ENCODE data around the gene LCE3D.
A peak's percentile ranks its signal among the peaks of the same experiment; 100 is the strongest.
"Not testable (repeated sequence)": the region's sequence is repeated elsewhere in the genome, so short reads cannot be mapped to it uniquely, and the experiment has no call there.

Gene LCE3D

DNA sequence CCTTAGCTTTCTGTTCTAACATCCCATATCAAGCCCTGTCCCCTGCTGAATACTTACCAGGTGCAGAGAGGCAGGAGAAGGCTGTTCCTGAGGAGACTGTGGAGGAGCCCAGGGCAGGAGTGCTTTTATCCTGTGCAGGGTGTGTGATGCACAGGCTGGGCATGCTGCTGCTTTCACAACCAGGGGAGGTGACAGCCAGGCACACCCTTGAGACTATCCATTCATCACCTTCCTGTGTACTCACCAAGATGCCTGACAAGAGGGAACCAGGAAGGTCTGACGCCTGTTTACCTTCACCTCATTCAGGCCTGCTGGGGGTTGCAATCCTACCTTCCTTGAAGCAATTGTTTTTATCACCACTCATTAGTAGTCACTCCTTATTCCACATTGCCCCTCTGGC is 13.6 kb downstream of the LCE3D start, which contains the start of gene LCE3E:
Gene LCE3E (minus strand): TSS at position 100 of the 400 bp plus-strand sequence. CDS start 572 bp downstream, outside the sequence.
- no peaks in the 10 kb centered on the region for H3K4me1 ChIP-seq (ENCODE audit: control insufficient read depth in 2 of 2, insufficient read depth in 1 of 2, low read depth in 1 of 2, low read length in 2 of 2)
- peaks cover 0 to 20% of the 10 kb centered on the region in 2 donors for H3K9me3 ChIP-seq (replicated peaks in 1 of 2; ENCODE audit: control insufficient read depth in 2 of 2, insufficient read depth in 1 of 2, low read depth in 1 of 2, low read length in 2 of 2)

DNA sequence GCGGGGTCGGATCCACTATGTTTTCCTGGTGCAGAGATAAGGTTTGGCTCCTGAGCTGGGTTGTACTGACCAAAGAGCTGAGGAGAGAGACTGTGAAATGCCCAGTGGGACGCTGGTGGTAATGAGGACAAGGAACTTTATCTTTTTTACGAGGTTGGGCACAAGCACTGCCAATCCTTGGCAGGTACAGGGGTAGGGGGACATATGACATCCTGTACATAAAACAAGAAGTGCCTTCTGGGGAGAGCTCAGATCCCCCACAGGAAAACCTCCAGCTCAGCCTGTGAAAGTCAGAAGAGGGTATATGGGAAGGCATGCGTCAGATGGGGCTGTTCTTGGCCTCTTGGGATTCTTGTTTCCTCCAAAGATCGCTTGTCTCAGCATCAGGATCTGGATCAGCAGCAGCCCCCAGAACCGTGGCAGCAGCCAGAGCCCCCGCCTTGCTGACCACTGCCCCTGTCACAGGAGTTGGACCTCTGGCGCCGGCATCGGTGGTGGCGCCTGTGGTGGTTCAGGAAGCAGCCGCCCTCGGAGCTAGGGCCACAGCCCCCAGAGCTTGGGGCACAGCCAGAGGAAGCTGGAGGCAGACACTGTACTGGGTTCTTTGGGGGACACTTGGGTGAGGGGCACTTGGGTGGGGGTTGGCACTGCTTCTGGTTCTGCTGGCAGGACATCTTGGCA is 14.6 kb downstream of the LCE3D start:
- DNase-seq (ENCODE audit: low spot score): no peak
- no peaks in the 10 kb centered on the region for H3K36me3 ChIP-seq (replicated peaks in 1 of 2; ENCODE audit: control insufficient read depth in 2 of 2, insufficient read depth in 2 of 2, low read length in 2 of 2)
- no peak overlapping the region for H3K4ac ChIP-seq (ENCODE audit: low read length)
- no CpG with 5 or more reads among the region's 14 CpGs for WGBS, 2 donors (ENCODE audit: extremely low coverage in 2 of 2, insufficient read length in 2 of 2, insufficient replicate concordance in 1 of 2)
- no peak overlapping the region for H2BK15ac ChIP-seq (ENCODE audit: low read length)
- H3K4me3 ChIP-seq (ENCODE audit: low read length in 2 of 2): no peak overlapping the region
- no peak overlapping the region for H2AK5ac ChIP-seq (ENCODE audit: low read depth, low read length)
- H3K18ac ChIP-seq (ENCODE audit: low read length): no peak overlapping the region
- no peak overlapping the region for H2AFZ ChIP-seq (ENCODE audit: low read length)
- no peak overlapping the region for H2BK120ac ChIP-seq (ENCODE audit: low read depth, low read length)
- H4K91ac ChIP-seq (ENCODE audit: low read depth, low read length, poor library complexity): no peak overlapping the region
- H3K9me3 ChIP-seq (replicated peaks in 1 of 2; ENCODE audit: control insufficient read depth in 2 of 2, insufficient read depth in 1 of 2, low read depth in 1 of 2, low read length in 2 of 2): peaks cover 0 to 23% of the 10 kb centered on the region in 2 donors
- H3K14ac ChIP-seq (ENCODE audit: low read length): no peak overlapping the region
- no peak overlapping the region for H3K9ac ChIP-seq (ENCODE audit: low read depth, low read length, poor library complexity)
- no peak overlapping the region for H2BK12ac ChIP-seq (ENCODE audit: low read length)
- H3K23ac ChIP-seq (ENCODE audit: low read depth, low read length, poor library complexity): no peak overlapping the region
- no peaks in the 10 kb centered on the region for H3K79me1 ChIP-seq (ENCODE audit: low read depth, low read length)
- no peak overlapping the region for H4K8ac ChIP-seq (ENCODE audit: low read depth, low read length)
- H3K27ac ChIP-seq (replicated peaks; ENCODE audit: low read length): no peak overlapping the region
- H3K27me3 ChIP-seq (ENCODE audit: control insufficient read depth in 3 of 3, insufficient read depth in 3 of 3, low read depth in 1 of 3, low read length in 3 of 3): no peaks in the 10 kb centered on the region
- H3K4me2 ChIP-seq (ENCODE audit: insufficient read depth, low read length, poor library complexity, severe bottlenecking): no peak overlapping the region
- no peak overlapping the region for H2BK5ac ChIP-seq (ENCODE audit: low read length)
- H3K4me1 ChIP-seq (ENCODE audit: control insufficient read depth in 2 of 2, insufficient read depth in 1 of 2, low read depth in 1 of 2, low read length in 2 of 2): no peaks in the 10 kb centered on the region

More for the DNA sequence above, 13.6 kb downstream of the LCE3D start, which contains the start of gene LCE3E:
- H2BK15ac ChIP-seq (ENCODE audit: low read length): no peak within 1 kb of the TSS
- peak within 1 kb of the TSS in 1 of 2 donors; percentile 44 for H3K4me3 ChIP-seq (ENCODE audit: low read length in 2 of 2)
- no peak within 1 kb of the TSS for H2BK5ac ChIP-seq (ENCODE audit: low read length)
- H3K18ac ChIP-seq (ENCODE audit: low read length): no peak within 1 kb of the TSS
- no peak within 1 kb of the TSS for H2BK12ac ChIP-seq (ENCODE audit: low read length)
- H3K27ac ChIP-seq (replicated peaks; ENCODE audit: low read length): no peak within 1 kb of the TSS
- H3K14ac ChIP-seq (ENCODE audit: low read length): no peak within 1 kb of the TSS
- H4K8ac ChIP-seq (ENCODE audit: low read depth, low read length): no peak within 1 kb of the TSS
- no peak within 1 kb of the TSS for H3K4me2 ChIP-seq (ENCODE audit: insufficient read depth, low read length, poor library complexity, severe bottlenecking)
- no peak within 1 kb of the TSS for H3K23ac ChIP-seq (ENCODE audit: low read depth, low read length, poor library complexity)
- no CpG with 5 or more reads among the region's 1 CpG for WGBS, 2 donors (ENCODE audit: extremely low coverage in 2 of 2, insufficient read length in 2 of 2, insufficient replicate concordance in 1 of 2)
- H3K9ac ChIP-seq (ENCODE audit: low read depth, low read length, poor library complexity): no peak within 1 kb of the TSS
- no peak within 1 kb of the TSS for H2BK120ac ChIP-seq (ENCODE audit: low read depth, low read length)
- no peaks in the 10 kb centered on the region for H3K36me3 ChIP-seq (replicated peaks in 1 of 2; ENCODE audit: control insufficient read depth in 2 of 2, insufficient read depth in 2 of 2, low read length in 2 of 2)
- H3K4ac ChIP-seq (ENCODE audit: low read length): no peak within 1 kb of the TSS
- no peaks in the 10 kb centered on the region for H3K79me1 ChIP-seq (ENCODE audit: low read depth, low read length)
- H4K91ac ChIP-seq (ENCODE audit: low read depth, low read length, poor library complexity): no peak within 1 kb of the TSS
- DNase-seq (ENCODE audit: low spot score): no peak
- H3K27me3 ChIP-seq (ENCODE audit: control insufficient read depth in 3 of 3, insufficient read depth in 3 of 3, low read depth in 1 of 3, low read length in 3 of 3): no peaks in the 10 kb centered on the region
- no peak within 1 kb of the TSS for H2AFZ ChIP-seq (ENCODE audit: low read length)
- H2AK5ac ChIP-seq (ENCODE audit: low read depth, low read length): no peak within 1 kb of the TSS

DNA sequence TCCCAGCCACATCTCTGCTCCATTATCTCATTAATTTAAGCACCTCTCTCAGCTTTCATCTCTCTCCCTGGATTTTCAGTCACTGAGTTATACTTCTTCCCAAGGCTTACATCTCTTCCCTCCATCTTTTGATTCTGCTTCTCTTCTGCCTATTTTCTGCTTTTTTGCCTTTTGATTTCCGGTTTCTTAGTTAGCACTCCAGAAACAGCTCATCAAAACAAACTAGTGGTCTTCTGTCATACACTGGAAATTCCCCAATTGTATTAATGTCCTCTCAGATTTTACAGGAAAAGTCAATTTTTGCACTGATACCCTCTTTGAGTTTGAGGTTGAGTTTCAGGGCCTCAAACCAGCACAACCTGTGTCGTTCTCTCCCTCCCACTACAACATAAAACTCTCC is 15.2 kb downstream of the LCE3D start:
- no peak overlapping the region for H2BK120ac ChIP-seq (ENCODE audit: low read depth, low read length)

DNA sequence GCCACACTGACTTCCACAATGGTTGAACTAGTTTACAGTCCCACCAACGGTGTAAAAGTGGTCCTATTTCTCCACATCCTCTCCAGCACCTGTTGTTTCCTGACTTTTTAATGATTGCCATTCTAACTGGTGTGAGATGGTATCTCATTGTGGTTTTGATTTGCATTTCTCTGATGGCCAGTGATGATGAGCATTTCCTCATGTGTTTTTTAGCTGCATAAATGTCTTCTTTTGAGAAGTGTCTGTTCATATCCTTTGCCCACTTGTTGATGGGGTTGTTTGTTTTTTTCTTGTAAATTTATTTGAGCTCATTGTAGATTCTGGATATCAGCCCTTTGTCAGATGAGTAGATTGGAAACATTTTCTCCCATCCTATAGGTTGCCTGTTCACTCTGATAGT is 32.0 kb downstream of the LCE3D start:
- not testable (repeated sequence) for H4K91ac ChIP-seq (ENCODE audit: low read depth, low read length, poor library complexity); H3K36me3 ChIP-seq (replicated peaks in 1 of 2; ENCODE audit: control insufficient read depth in 2 of 2, insufficient read depth in 2 of 2, low read length in 2 of 2); H3K23ac ChIP-seq (ENCODE audit: low read depth, low read length, poor library complexity); H3K14ac ChIP-seq (ENCODE audit: low read length); DNase-seq (ENCODE audit: low spot score); H3K9ac ChIP-seq (ENCODE audit: low read depth, low read length, poor library complexity); H2BK5ac ChIP-seq (ENCODE audit: low read length); H4K8ac ChIP-seq (ENCODE audit: low read depth, low read length); H2BK15ac ChIP-seq (ENCODE audit: low read length); H3K4me3 ChIP-seq (ENCODE audit: low read length in 2 of 2); H2BK120ac ChIP-seq (ENCODE audit: low read depth, low read length); H3K18ac ChIP-seq (ENCODE audit: low read length); H3K27ac ChIP-seq (replicated peaks; ENCODE audit: low read length); H3K27me3 ChIP-seq (ENCODE audit: control insufficient read depth in 3 of 3, insufficient read depth in 3 of 3, low read depth in 1 of 3, low read length in 3 of 3); H2BK12ac ChIP-seq (ENCODE audit: low read length); H2AFZ ChIP-seq (ENCODE audit: low read length); H3K4me2 ChIP-seq (ENCODE audit: insufficient read depth, low read length, poor library complexity, severe bottlenecking); H2AK5ac ChIP-seq (ENCODE audit: low read depth, low read length); H3K4me1 ChIP-seq (ENCODE audit: control insufficient read depth in 2 of 2, insufficient read depth in 1 of 2, low read depth in 1 of 2, low read length in 2 of 2); H3K4ac ChIP-seq (ENCODE audit: low read length); H3K79me1 ChIP-seq (ENCODE audit: low read depth, low read length)
- no CpG with 5 or more reads among the region's 1 CpG for WGBS, 2 donors (ENCODE audit: extremely low coverage in 2 of 2, insufficient read length in 2 of 2, insufficient replicate concordance in 1 of 2)
- H3K9me3 ChIP-seq (replicated peaks in 1 of 2; ENCODE audit: control insufficient read depth in 2 of 2, insufficient read depth in 1 of 2, low read depth in 1 of 2, low read length in 2 of 2): peaks cover 0 to 22% of the 10 kb centered on the region in 2 donors

More for the DNA sequence above, 15.2 kb downstream of the LCE3D start:
- peaks cover 0 to 23% of the 10 kb centered on the region in 2 donors for H3K9me3 ChIP-seq (replicated peaks in 1 of 2; ENCODE audit: control insufficient read depth in 2 of 2, insufficient read depth in 1 of 2, low read depth in 1 of 2, low read length in 2 of 2)
- WGBS, 2 donors (ENCODE audit: extremely low coverage in 2 of 2, insufficient read length in 2 of 2, insufficient replicate concordance in 1 of 2): no CpG with 5 or more reads among the region's 2 CpGs
- H3K79me1 ChIP-seq (ENCODE audit: low read depth, low read length): no peaks in the 10 kb centered on the region
- no peak overlapping the region for H3K18ac ChIP-seq (ENCODE audit: low read length)
- H2BK5ac ChIP-seq (ENCODE audit: low read length): no peak overlapping the region
- no peak overlapping the region for H4K8ac ChIP-seq (ENCODE audit: low read depth, low read length)
- H2BK12ac ChIP-seq (ENCODE audit: low read length): no peak overlapping the region
- H3K4me1 ChIP-seq (ENCODE audit: control insufficient read depth in 2 of 2, insufficient read depth in 1 of 2, low read depth in 1 of 2, low read length in 2 of 2): no peaks in the 10 kb centered on the region
- H3K36me3 ChIP-seq (replicated peaks in 1 of 2; ENCODE audit: control insufficient read depth in 2 of 2, insufficient read depth in 2 of 2, low read length in 2 of 2): no peaks in the 10 kb centered on the region
- no peak overlapping the region for H3K23ac ChIP-seq (ENCODE audit: low read depth, low read length, poor library complexity)
- H3K9ac ChIP-seq (ENCODE audit: low read depth, low read length, poor library complexity): no peak overlapping the region
- H2AFZ ChIP-seq (ENCODE audit: low read length): no peak overlapping the region
- H3K14ac ChIP-seq (ENCODE audit: low read length): no peak overlapping the region
- H4K91ac ChIP-seq (ENCODE audit: low read depth, low read length, poor library complexity): no peak overlapping the region
- no peak overlapping the region for H3K4me3 ChIP-seq (ENCODE audit: low read length in 2 of 2)
- H3K27ac ChIP-seq (replicated peaks; ENCODE audit: low read length): no peak overlapping the region
- no peak for DNase-seq (ENCODE audit: low spot score)
- H3K4ac ChIP-seq (ENCODE audit: low read length): no peak overlapping the region
- no peak overlapping the region for H2AK5ac ChIP-seq (ENCODE audit: low read depth, low read length)
- no peaks in the 10 kb centered on the region for H3K27me3 ChIP-seq (ENCODE audit: control insufficient read depth in 3 of 3, insufficient read depth in 3 of 3, low read depth in 1 of 3, low read length in 3 of 3)
- H3K4me2 ChIP-seq (ENCODE audit: insufficient read depth, low read length, poor library complexity, severe bottlenecking): no peak overlapping the region
- no peak overlapping the region for H2BK15ac ChIP-seq (ENCODE audit: low read length)
